ENCODE measurements around the gene GNG2. TPM values are rescaled to one million over a fixed set of nuclear protein-coding genes. Genes with fewer than 3 reads are reported as not detected.
A peak's percentile ranks its signal among the peaks of the same experiment; 100 is the strongest.

The GNG2 gene
- total RNA-seq, 1 experiment from 2014 or later = 23.2 TPM

GRCh38 chr14:51981218-51981854 is 120.9 kb downstream of the GNG2 start:
- DNase-seq (ENCODE audit: low read depth in 1 of 2, low spot score in 2 of 2) = no peak
- Histone ChIP-seq H3K27ac (no peak overlapping the region), H3K27me3 (replicated peaks) (no peaks in the 10 kb centered on the region), H3K36me3 (no peaks in the 10 kb centered on the region), H3K4me1 (replicated peaks) (no peaks in the 10 kb centered on the region), H3K9me3 (replicated peaks) (no peaks in the 10 kb centered on the region), H3K4me3 (no peak overlapping the region)

- Histone ChIP-seq H3K4me3 (no peak overlapping the region), H3K4me1 (replicated peaks) (no peaks in the 10 kb centered on the region), H3K27me3 (replicated peaks) (no peaks in the 10 kb centered on the region), H3K9me3 (replicated peaks) (no peaks in the 10 kb centered on the region), H3K27ac (no peak overlapping the region), H3K36me3 (peaks cover 25% of the 10 kb centered on the region)
- no peak for DNase-seq (ENCODE audit: low read depth in 1 of 2, low spot score in 2 of 2)
Measured at GRCh38 chr14:51988221-51988620, 127.8 kb downstream of the GNG2 start.

DNA sequence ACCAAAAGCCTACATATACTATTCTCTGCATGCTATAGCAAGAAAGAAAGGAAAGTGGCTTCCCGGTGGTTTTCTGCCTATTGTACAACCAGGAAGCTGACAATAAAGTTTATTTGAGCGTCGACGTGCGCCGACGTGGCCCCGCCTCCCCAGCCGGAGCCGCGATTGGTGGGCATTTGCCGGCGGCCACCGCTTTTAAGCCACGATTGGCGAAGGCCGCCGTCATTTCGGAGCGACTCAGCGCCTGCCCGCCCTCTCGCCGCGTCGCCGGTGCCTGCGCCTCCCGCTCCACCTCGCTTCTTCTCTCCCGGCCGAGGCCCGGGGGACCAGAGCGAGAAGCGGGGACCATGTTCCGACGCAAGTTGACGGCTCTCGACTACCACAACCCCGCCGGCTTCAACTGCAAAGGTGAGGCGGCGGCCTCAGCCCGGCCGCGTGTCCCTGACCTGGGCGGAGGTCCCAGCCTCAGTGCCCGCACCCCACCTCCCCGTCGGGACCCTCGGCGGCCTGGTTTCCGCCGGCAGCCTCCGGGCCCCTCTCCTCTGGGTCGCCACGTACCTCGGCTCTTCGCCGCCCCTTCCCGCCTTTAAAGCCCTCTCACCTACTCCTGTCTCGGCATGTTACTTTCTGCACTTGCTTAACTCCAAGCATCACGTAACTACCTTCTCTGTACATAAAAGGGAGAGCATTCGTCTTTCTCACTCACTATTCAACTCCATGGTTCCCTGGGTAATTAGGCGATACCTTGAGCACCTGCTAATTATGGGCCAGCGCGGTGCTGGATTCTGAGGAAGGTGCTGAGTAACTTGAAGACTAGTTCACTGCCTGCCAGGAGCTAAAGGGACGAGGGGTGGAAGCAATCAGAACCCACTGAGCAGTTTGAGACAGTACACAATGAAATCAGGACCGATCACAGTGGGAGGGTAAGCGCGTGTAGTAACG is 129.2 kb downstream of the GNG2 start, which contains the start of gene RTRAF:
Gene RTRAF (plus strand): TSS at position 254 of the 942 bp plus-strand sequence. CDS start 94 bp downstream, at position 348.
- Histone ChIP-seq H3K9me3 (replicated peaks) (no peaks in the 10 kb centered on the region), H3K27ac (peak within 1 kb of the TSS; percentile 44)
- peak; percentile 79 to 89 for DNase-seq (ENCODE audit: low read depth in 1 of 2, low spot score in 2 of 2)

GRCh38 chr14:51990488-51990887 is 130.1 kb downstream of the GNG2 start:
- no peak overlapping the region for H3K27ac ChIP-seq
- no peaks in the 10 kb centered on the region for H3K9me3 ChIP-seq (replicated peaks)
- DNase-seq (ENCODE audit: low read depth in 1 of 2, low spot score in 2 of 2) = no peak
- no peaks in the 10 kb centered on the region for H3K27me3 ChIP-seq (replicated peaks)
- H3K36me3 ChIP-seq = peaks cover 48% of the 10 kb centered on the region
- H3K4me1 ChIP-seq (replicated peaks) = no peaks in the 10 kb centered on the region
- H3K4me3 ChIP-seq = peak overlapping the region; percentile 83

More for the DNA sequence above, 129.2 kb downstream of the GNG2 start, which contains the start of gene RTRAF:
- no peaks in the 10 kb centered on the region for H3K27me3 ChIP-seq (replicated peaks)
- peak within 1 kb of the TSS; percentile 83 for H3K4me3 ChIP-seq
- H3K4me1 ChIP-seq (replicated peaks) = no peaks in the 10 kb centered on the region
- H3K36me3 ChIP-seq = peaks cover 38% of the 10 kb centered on the region

- no peaks in the 10 kb centered on the region for H3K9me3 ChIP-seq (replicated peaks)
- peaks cover 73% of the 10 kb centered on the region for H3K36me3 ChIP-seq
- no peaks in the 10 kb centered on the region for H3K27me3 ChIP-seq (replicated peaks)
- H3K4me3 ChIP-seq = no peak overlapping the region
- H3K27ac ChIP-seq = no peak overlapping the region
- no peak for DNase-seq (ENCODE audit: low read depth in 1 of 2, low spot score in 2 of 2)
- H3K4me1 ChIP-seq (replicated peaks) = no peaks in the 10 kb centered on the region
Measured at GRCh38 chr14:51993285-51993920, 133.0 kb downstream of the GNG2 start.

GRCh38 chr14:51996148-51996746 is 135.8 kb downstream of the GNG2 start:
- Histone ChIP-seq H3K4me1 (replicated peaks) (no peaks in the 10 kb centered on the region), H3K36me3 (peaks cover 92% of the 10 kb centered on the region), H3K9me3 (replicated peaks) (no peaks in the 10 kb centered on the region), H3K27me3 (replicated peaks) (no peaks in the 10 kb centered on the region), H3K27ac (no peak overlapping the region), H3K4me3 (no peak overlapping the region)
- peak in 1 of 2 experiments; percentile 16 for DNase-seq (ENCODE audit: low read depth in 1 of 2, low spot score in 2 of 2)

- Histone ChIP-seq H3K36me3 (peaks cover 93% of the 10 kb centered on the region), H3K27me3 (replicated peaks) (no peaks in the 10 kb centered on the region), H3K27ac (no peak overlapping the region), H3K9me3 (replicated peaks) (no peaks in the 10 kb centered on the region), H3K4me1 (replicated peaks) (no peaks in the 10 kb centered on the region), H3K4me3 (no peak overlapping the region)
- DNase-seq (ENCODE audit: low read depth in 1 of 2, low spot score in 2 of 2) = no peak
Measured at GRCh38 chr14:51998348-51998747, 137.9 kb downstream of the GNG2 start.

- Histone ChIP-seq H3K9me3 (replicated peaks) (no peaks in the 10 kb centered on the region), H3K27me3 (replicated peaks) (no peaks in the 10 kb centered on the region), H3K4me3 (no peak overlapping the region), H3K36me3 (peaks cover 93% of the 10 kb centered on the region), H3K27ac (no peak overlapping the region), H3K4me1 (replicated peaks) (no peaks in the 10 kb centered on the region)
- DNase-seq (ENCODE audit: low read depth in 1 of 2, low spot score in 2 of 2) = no peak
Measured at GRCh38 chr14:51999084-51999483, 138.7 kb downstream of the GNG2 start.

GRCh38 chr14:52000019-52000582 is 139.7 kb downstream of the GNG2 start:
- Histone ChIP-seq H3K36me3 (peaks cover 93% of the 10 kb centered on the region), H3K4me3 (no peak overlapping the region), H3K9me3 (replicated peaks) (no peaks in the 10 kb centered on the region), H3K27ac (no peak overlapping the region; the same call in 1 of the 2 replicates), H3K27me3 (replicated peaks) (no peaks in the 10 kb centered on the region), H3K4me1 (replicated peaks) (no peaks in the 10 kb centered on the region)
- no peak for DNase-seq (ENCODE audit: low read depth in 1 of 2, low spot score in 2 of 2)

DNA sequence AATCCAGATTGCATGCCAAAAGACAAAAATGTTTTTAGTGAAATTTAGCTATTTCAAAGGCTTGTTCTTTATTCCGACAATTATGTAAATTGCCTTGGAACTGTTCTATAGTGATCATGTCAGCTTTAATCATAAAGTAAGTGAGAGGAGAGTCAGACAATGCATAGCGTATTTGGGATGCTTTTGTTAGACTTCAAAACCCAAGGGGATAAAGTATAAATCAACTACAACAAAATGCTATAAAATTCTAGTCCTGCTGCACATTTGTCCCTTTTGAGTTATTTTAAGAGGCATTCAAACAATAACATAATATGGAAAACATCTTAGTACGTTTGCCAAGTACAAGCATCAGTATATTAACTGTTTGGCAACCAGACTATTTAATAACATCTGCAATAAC is 140.3 kb downstream of the GNG2 start:
- no peak overlapping the region for H3K27ac ChIP-seq

DNA sequence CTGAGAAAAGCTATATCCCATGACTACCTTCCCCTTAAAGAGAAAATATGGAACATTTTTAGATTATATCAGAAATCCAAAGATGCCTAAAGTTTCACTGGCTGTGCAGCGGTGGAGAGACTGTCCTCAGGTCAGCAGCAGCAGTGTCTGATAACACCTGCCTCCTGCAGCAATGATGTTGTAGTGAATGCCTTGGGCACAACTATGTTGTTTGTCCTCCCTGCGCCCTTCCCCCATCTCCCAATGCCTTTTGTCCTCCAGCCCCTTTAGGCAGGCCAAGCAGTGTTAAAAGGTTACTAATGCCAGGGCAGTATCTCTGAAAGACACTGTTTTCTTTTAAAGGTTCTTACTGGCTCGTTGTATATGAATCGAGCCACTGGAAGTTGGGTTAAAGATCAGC is 142.1 kb downstream of the GNG2 start:
- Histone ChIP-seq H3K4me1 (replicated peaks) (no peaks in the 10 kb centered on the region), H3K4me3 (no peak overlapping the region), H3K9me3 (replicated peaks) (no peaks in the 10 kb centered on the region), H3K27ac (no peak overlapping the region), H3K36me3 (peaks cover 91% of the 10 kb centered on the region), H3K27me3 (replicated peaks) (no peaks in the 10 kb centered on the region)
- no peak for DNase-seq (ENCODE audit: low read depth in 1 of 2, low spot score in 2 of 2)

More for the DNA sequence above, 140.3 kb downstream of the GNG2 start:
- Histone ChIP-seq H3K4me3 (no peak overlapping the region), H3K9me3 (replicated peaks) (no peaks in the 10 kb centered on the region), H3K4me1 (replicated peaks) (no peaks in the 10 kb centered on the region), H3K27me3 (replicated peaks) (no peaks in the 10 kb centered on the region), H3K36me3 (peaks cover 93% of the 10 kb centered on the region)
- DNase-seq (ENCODE audit: low read depth in 1 of 2, low spot score in 2 of 2) = no peak

DNA sequence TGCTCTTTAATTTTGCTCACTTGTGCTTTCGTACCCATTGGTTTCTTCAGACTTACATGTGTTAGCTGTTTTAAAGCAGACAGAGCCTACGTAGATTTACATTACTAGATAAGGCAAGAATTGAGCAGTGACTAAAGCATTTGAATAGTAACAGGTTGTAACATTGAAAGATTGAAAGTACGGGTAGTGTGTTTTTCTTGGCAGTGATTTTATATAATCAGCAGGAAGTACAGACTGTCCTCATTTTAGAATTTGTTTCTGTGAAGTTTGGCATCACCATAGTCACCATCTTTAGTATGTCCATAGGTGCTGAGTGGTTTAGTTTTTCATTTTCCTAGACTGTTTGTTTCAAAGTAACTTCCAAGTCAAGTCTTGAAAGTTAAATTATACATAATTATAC is 142.9 kb downstream of the GNG2 start:
- H3K9me3 ChIP-seq (replicated peaks) = no peaks in the 10 kb centered on the region
- H3K27ac ChIP-seq = no peak overlapping the region
- H3K36me3 ChIP-seq = peaks cover 95% of the 10 kb centered on the region
- no peak for DNase-seq (ENCODE audit: low read depth in 1 of 2, low spot score in 2 of 2)
- no peaks in the 10 kb centered on the region for H3K27me3 ChIP-seq (replicated peaks)
- no peak overlapping the region for H3K4me3 ChIP-seq
- no peaks in the 10 kb centered on the region for H3K4me1 ChIP-seq (replicated peaks)

- no peaks in the 10 kb centered on the region for H3K4me1 ChIP-seq (replicated peaks)
- DNase-seq (ENCODE audit: low read depth in 1 of 2, low spot score in 2 of 2) = no peak
- H3K36me3 ChIP-seq = peaks cover 92% of the 10 kb centered on the region
- no peak overlapping the region for H3K27ac ChIP-seq
- H3K4me3 ChIP-seq = no peak overlapping the region
- no peaks in the 10 kb centered on the region for H3K9me3 ChIP-seq (replicated peaks)
- no peaks in the 10 kb centered on the region for H3K27me3 ChIP-seq (replicated peaks)
Measured at GRCh38 chr14:52005625-52006024, 145.2 kb downstream of the GNG2 start.
